PC-3 (cell line): ENCODE results near the gene LRRFIP1.

Experiments
- CTCF ChIP-seq: fragments of 300-600 bp; sonication (generic); conservative IDR thresholded peaks from 2 replicates; pipeline ENCODE4 v1.5.1; 2017; ENCODE audit warnings: antibody characterized with exemption, low read depth, mild to moderate bottlenecking, low read length
- EZH2 ChIP-seq: fragments of 300-600 bp; sonication (generic); IDR thresholded peaks from one replicate; pipeline ENCODE4 v1.6.1; 2017; ENCODE audit warnings: antibody characterized with exemption, mild to moderate bottlenecking, low read length; ENCODE audit not compliant: unreplicated experiment
- EZH2phosphoT487 ChIP-seq: fragments of 300-600 bp; sonication (generic); IDR thresholded peaks from 2 replicates; pipeline ENCODE4 v1.6.1; 2018; ENCODE audit warnings: mild to moderate bottlenecking, antibody characterized with exemption, low read length, borderline replicate concordance

- TF ChIP-seq CTCF (no peak), EZH2 (no peak), EZH2phosphoT487 (no peak)
Measured at GRCh38 chr2:237818066-237818473, 190.7 kb downstream of the LRRFIP1 start.
